GM23338 (cell line): ENCODE results near the gene ITGB3BP. TPM values are rescaled to one million over a fixed set of nuclear protein-coding genes. Genes with fewer than 3 reads are reported as not detected.

Source experiments
- ATAC-seq: fragments of 200-7000 bp; cut with Tn5 transposase; 3 replicates; pipeline ENCODE4 v1.9.1; 2020
- DNase-seq: peaks from one replicate; pipeline ENCODE4 v3.0.0-alpha.2; 2015; ENCODE audit warnings: low spot score
- H2AFZ ChIP-seq: fragments of 200-600 bp; sonication (generic); 2 replicates; pipeline ENCODE4 v1.8.0; 2016; ENCODE audit warnings: antibody characterized with exemption, mild to moderate bottlenecking, moderate library complexity
- H3F3A ChIP-seq: fragments of 200-600 bp; sonication (generic); replicated peaks from 2 replicates; pipeline ENCODE4 v1.8.0; 2017; ENCODE audit warnings: antibody characterized with exemption, mixed run types, low read depth
- H3K27ac ChIP-seq: fragments of 200-600 bp; sonication (generic); 2 replicates; pipeline ENCODE4 v1.6.1; 2016; ENCODE audit warnings: low read depth
- H3K27me3 ChIP-seq: fragments of 200-600 bp; sonication (generic); 2 replicates; pipeline ENCODE4 v1.8.0; 2016; ENCODE audit warnings: mild to moderate bottlenecking, mixed run types, moderate library complexity; ENCODE audit not compliant: insufficient read depth
- H3K36me3 ChIP-seq: fragments of 200-600 bp; sonication (generic); 2 replicates; pipeline ENCODE4 v1.8.0; 2016; ENCODE audit warnings: mild to moderate bottlenecking; ENCODE audit not compliant: insufficient read depth
- H3K4me1 ChIP-seq: fragments of 200-600 bp; sonication (generic); 2 replicates; pipeline ENCODE4 v1.8.0; 2016; ENCODE audit warnings: mild to moderate bottlenecking, moderate library complexity; ENCODE audit not compliant: insufficient read depth
- H3K4me2 ChIP-seq: fragments of 200-600 bp; sonication (generic); 2 replicates; pipeline ENCODE4 v1.7.1; 2017; ENCODE audit warnings: mixed run types
- H3K4me3 ChIP-seq: fragments of 200-600 bp; sonication (generic); 2 replicates; pipeline ENCODE4 v1.6.1; 2016; ENCODE audit warnings: mixed run types
- H3K79me2 ChIP-seq: fragments of 200-600 bp; sonication (generic); replicated peaks from 2 replicates; pipeline ENCODE4 v1.8.0; 2017; ENCODE audit warnings: mild to moderate bottlenecking; ENCODE audit not compliant: insufficient read depth
- H3K9me2 ChIP-seq: fragments of 200-600 bp; sonication (generic); 2 replicates; pipeline ENCODE4 v1.8.0; 2017; ENCODE audit not compliant: insufficient read depth
- H4K20me1 ChIP-seq: fragments of 200-600 bp; sonication (generic); replicated peaks from 2 replicates; pipeline ENCODE4 v1.8.0; 2017; ENCODE audit warnings: mild to moderate bottlenecking; ENCODE audit not compliant: insufficient read depth
- H3K27ac Mint-ChIP-seq: 2 replicates; pipeline ENCODE4 v1.8.0; 2020; ENCODE audit warnings: inconsistent platforms, mild to moderate bottlenecking, moderate library complexity, mixed read lengths
- H3K27me3 Mint-ChIP-seq: 3 replicates; pipeline ENCODE4 v1.8.0; 2022; ENCODE audit warnings: low read depth, mild to moderate bottlenecking, moderate library complexity, mixed read lengths, inconsistent platforms; ENCODE audit not compliant: insufficient read depth, poor library complexity
- H3K36me3 Mint-ChIP-seq: 3 replicates; pipeline ENCODE4 v1.8.0; 2021; ENCODE audit warnings: low read depth, mild to moderate bottlenecking, inconsistent platforms, moderate library complexity, mixed read lengths
- H3K4me1 Mint-ChIP-seq: 3 replicates; pipeline ENCODE4 v1.8.0; 2020; ENCODE audit warnings: mild to moderate bottlenecking, inconsistent platforms, mixed read lengths
- H3K4me3 Mint-ChIP-seq: 3 replicates; pipeline ENCODE4 v1.8.0; 2021; ENCODE audit warnings: moderate library complexity, mild to moderate bottlenecking, inconsistent platforms, mixed read lengths
- H3K9me3 Mint-ChIP-seq: 3 replicates; pipeline ENCODE4 v1.8.0; 2020; ENCODE audit warnings: moderate library complexity, mild to moderate bottlenecking, inconsistent platforms, mixed read lengths
- ETS1 ChIP-seq: IDR thresholded peaks from 2 replicates; pipeline ENCODE4 v1.6.1; 2016; ENCODE audit warnings: antibody characterized with exemption
- EZH2 ChIP-seq: fragments of 200-600 bp; sonication (generic); IDR thresholded peaks from one replicate; pipeline ENCODE4 v1.8.0; 2017; ENCODE audit warnings: antibody characterized with exemption, mild to moderate bottlenecking, low read depth; ENCODE audit not compliant: unreplicated experiment
- EZH2phosphoT487 ChIP-seq: fragments of 200-600 bp; sonication (generic); IDR thresholded peaks from one replicate; pipeline ENCODE4 v1.8.1; 2018; ENCODE audit warnings: antibody characterized with exemption; ENCODE audit not compliant: unreplicated experiment
- JUNB ChIP-seq: IDR thresholded peaks from one replicate; pipeline ENCODE4 v1.6.1; 2016; ENCODE audit warnings: antibody characterized with exemption; ENCODE audit not compliant: unreplicated experiment
- NANOG ChIP-seq: IDR thresholded peaks from 2 replicates; pipeline ENCODE4 v1.6.1; 2016; ENCODE audit warnings: antibody characterized with exemption, borderline replicate concordance
- POLR2AphosphoS5 ChIP-seq: IDR thresholded peaks from 2 replicates; pipeline ENCODE4 v1.6.1; 2016; ENCODE audit warnings: antibody characterized with exemption, low read depth
- ZNF114 ChIP-seq: fragments of 250-450 bp; sonication (Bioruptor Pico); IDR thresholded peaks from 2 replicates; pipeline ENCODE4 v1.5.0; 2020; ENCODE audit warnings: mild to moderate bottlenecking, moderate library complexity
- ZNF331 ChIP-seq: fragments of 250-450 bp; sonication (Bioruptor Pico); IDR thresholded peaks from 2 replicates; pipeline ENCODE4 v1.5.0; 2020; ENCODE audit warnings: low read depth, mild to moderate bottlenecking, moderate library complexity
- polyA plus RNA-seq: library from polyadenylated mRNA; unstranded; fragments of >200 nt; fragmentation: Nextera tagmentation; extraction: Ambion mirVana; gene quantifications from 2 replicates; pipeline ENCODE4 v1.2.1, GENCODE V29; 2016
- total RNA-seq: library from RNA; depleted of rRNA; stranded (reverse); fragments of >200 nt; shearing (Covaris generic); gene quantifications from 2 replicates; pipeline ENCODE4 v1.2.3, GENCODE V29; 2014
- TF ChIP-seq, protein P1 (sequence below): fragments of 250-450 bp; sonication (Bioruptor Pico); IDR thresholded peaks from 2 replicates; pipeline ENCODE4 v1.5.0; 2020; ENCODE audit warnings: mild to moderate bottlenecking, moderate library complexity
- TF ChIP-seq, protein P2 (sequence below), 2 experiments: fragments of 200-600 bp in 1 of 2; sonication (generic) in 1 of 2; conservative IDR thresholded peaks; 2 replicates each; pipeline versions ENCODE4 v1.5.1 to v1.6.1; 2016 to 2017; ENCODE audit warnings: antibody characterized with exemption in 2 of 2, low read depth in 2 of 2, mild to moderate bottlenecking in 2 of 2, moderate library complexity in 1 of 2

Gene ITGB3BP
- total and polyA plus RNA-seq, 2 experiments from 2014 or later = 49.4 to 101 TPM

DNA sequence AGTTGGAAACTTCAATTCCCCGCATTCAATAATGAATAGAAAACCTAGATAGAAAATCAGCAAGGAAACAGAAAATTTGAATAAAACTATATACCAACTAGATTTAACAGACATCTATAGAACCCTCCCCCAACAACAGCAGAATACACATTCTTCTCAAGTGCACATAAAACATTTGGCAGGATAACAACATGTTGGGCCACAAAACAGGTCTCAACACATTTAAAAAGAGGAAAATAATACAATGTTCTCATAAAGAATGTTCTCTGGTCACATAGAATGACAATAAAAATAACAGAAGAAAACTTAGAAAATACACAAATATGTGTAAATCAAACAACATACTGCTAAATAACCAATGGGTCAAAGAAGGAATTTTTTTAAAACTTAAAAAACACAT is 24.9 kb downstream of the ITGB3BP start:
- Histone ChIP-seq H2AFZ (no peak overlapping the region), H3K36me3 (no peaks in the 10 kb centered on the region), H4K20me1 (peaks cover 6% of the 10 kb centered on the region; the same call in 1 of the 2 replicates), H3K27me3 (no peaks in the 10 kb centered on the region), H3K4me2 (no peak overlapping the region), H3K27ac (no peak overlapping the region), H3F3A (no peaks in the 10 kb centered on the region), H3K79me2 (no peaks in the 10 kb centered on the region), H3K4me1 (no peaks in the 10 kb centered on the region), H3K4me3 (no peak overlapping the region), H3K9me2 (no peaks in the 10 kb centered on the region)
- Mint-ChIP-seq H3K9me3 (0 out of 3 replicates have a peak, but pooled peaks cover 2% of the 10 kb centered on the region), H3K36me3 (peaks cover 4% of the 10 kb centered on the region; the same call in 2 of the 3 replicates), H3K27me3 (no peaks in the 10 kb centered on the region), H3K4me3 (no peak overlapping the region), H3K27ac (no peak overlapping the region), H3K4me1 (no peaks in the 10 kb centered on the region)
- DNase-seq (no peak), ATAC-seq (no peak)
- TF ChIP-seq EZH2phosphoT487 = no peak
- TF ChIP-seq ZNF331 (CRISPR knock-in tag) = no peak
- TF ChIP-seq ETS1 = no peak
- TF ChIP-seq EZH2 = no peak
- TF ChIP-seq, protein P1, sequence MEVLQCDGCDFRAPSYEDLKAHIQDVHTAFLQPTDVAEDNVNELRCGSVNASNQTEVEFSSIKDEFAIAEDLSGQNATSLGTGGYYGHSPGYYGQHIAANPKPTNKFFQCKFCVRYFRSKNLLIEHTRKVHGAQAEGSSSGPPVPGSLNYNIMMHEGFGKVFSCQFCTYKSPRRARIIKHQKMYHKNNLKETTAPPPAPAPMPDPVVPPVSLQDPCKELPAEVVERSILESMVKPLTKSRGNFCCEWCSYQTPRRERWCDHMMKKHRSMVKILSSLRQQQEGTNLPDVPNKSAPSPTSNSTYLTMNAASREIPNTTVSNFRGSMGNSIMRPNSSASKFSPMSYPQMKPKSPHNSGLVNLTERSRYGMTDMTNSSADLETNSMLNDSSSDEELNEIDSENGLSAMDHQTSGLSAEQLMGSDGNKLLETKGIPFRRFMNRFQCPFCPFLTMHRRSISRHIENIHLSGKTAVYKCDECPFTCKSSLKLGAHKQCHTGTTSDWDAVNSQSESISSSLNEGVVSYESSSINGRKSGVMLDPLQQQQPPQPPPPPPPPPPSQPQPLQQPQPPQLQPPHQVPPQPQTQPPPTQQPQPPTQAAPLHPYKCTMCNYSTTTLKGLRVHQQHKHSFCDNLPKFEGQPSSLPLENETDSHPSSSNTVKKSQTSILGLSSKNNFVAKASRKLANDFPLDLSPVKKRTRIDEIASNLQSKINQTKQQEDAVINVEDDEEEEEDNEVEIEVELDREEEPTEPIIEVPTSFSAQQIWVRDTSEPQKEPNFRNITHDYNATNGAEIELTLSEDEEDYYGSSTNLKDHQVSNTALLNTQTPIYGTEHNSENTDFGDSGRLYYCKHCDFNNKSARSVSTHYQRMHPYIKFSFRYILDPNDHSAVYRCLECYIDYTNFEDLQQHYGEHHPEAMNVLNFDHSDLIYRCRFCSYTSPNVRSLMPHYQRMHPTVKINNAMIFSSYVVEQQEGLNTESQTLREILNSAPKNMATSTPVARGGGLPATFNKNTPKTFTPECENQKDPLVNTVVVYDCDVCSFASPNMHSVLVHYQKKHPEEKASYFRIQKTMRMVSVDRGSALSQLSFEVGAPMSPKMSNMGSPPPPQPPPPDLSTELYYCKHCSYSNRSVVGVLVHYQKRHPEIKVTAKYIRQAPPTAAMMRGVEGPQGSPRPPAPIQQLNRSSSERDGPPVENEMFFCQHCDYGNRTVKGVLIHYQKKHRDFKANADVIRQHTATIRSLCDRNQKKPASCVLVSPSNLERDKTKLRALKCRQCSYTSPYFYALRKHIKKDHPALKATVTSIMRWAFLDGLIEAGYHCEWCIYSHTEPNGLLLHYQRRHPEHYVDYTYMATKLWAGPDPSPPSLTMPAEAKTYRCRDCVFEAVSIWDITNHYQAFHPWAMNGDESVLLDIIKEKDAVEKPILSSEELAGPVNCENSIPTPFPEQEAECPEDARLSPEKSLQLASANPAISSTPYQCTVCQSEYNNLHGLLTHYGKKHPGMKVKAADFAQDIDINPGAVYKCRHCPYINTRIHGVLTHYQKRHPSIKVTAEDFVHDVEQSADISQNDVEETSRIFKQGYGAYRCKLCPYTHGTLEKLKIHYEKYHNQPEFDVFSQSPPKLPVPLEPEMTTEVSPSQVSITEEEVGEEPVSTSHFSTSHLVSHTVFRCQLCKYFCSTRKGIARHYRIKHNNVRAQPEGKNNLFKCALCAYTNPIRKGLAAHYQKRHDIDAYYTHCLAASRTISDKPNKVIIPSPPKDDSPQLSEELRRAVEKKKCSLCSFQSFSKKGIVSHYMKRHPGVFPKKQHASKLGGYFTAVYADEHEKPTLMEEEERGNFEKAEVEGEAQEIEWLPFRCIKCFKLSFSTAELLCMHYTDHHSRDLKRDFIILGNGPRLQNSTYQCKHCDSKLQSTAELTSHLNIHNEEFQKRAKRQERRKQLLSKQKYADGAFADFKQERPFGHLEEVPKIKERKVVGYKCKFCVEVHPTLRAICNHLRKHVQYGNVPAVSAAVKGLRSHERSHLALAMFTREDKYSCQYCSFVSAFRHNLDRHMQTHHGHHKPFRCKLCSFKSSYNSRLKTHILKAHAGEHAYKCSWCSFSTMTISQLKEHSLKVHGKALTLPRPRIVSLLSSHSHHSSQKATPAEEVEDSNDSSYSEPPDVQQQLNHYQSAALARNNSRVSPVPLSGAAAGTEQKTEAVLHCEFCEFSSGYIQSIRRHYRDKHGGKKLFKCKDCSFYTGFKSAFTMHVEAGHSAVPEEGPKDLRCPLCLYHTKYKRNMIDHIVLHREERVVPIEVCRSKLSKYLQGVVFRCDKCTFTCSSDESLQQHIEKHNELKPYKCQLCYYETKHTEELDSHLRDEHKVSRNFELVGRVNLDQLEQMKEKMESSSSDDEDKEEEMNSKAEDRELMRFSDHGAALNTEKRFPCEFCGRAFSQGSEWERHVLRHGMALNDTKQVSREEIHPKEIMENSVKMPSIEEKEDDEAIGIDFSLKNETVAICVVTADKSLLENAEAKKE (CRISPR knock-in tag) = no peak
- TF ChIP-seq, protein P2, sequence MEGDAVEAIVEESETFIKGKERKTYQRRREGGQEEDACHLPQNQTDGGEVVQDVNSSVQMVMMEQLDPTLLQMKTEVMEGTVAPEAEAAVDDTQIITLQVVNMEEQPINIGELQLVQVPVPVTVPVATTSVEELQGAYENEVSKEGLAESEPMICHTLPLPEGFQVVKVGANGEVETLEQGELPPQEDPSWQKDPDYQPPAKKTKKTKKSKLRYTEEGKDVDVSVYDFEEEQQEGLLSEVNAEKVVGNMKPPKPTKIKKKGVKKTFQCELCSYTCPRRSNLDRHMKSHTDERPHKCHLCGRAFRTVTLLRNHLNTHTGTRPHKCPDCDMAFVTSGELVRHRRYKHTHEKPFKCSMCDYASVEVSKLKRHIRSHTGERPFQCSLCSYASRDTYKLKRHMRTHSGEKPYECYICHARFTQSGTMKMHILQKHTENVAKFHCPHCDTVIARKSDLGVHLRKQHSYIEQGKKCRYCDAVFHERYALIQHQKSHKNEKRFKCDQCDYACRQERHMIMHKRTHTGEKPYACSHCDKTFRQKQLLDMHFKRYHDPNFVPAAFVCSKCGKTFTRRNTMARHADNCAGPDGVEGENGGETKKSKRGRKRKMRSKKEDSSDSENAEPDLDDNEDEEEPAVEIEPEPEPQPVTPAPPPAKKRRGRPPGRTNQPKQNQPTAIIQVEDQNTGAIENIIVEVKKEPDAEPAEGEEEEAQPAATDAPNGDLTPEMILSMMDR (conservative IDR thresholded peaks at IDR 0.05; ENCODE audit: low read depth in 2 of 2) = no peak
- TF ChIP-seq POLR2AphosphoS5 = no peak
- TF ChIP-seq JUNB = no peak
- TF ChIP-seq ZNF114 (CRISPR knock-in tag) = no peak
- no peak for TF ChIP-seq NANOG
